PC-3 (cell line): ENCODE measurements around the gene EPHB3. TPM values are rescaled to one million over a fixed set of nuclear protein-coding genes. Genes with fewer than 3 reads are reported as not detected.
A peak's percentile ranks its signal among the peaks of the same experiment; 100 is the strongest.

Source experiments
- ATAC-seq: fragments of 200-7000 bp; cut with Tn5 transposase; 2 replicates; pipeline ENCODE4 v1.9.1; 2020; ENCODE audit warnings: mild to moderate bottlenecking, moderate library complexity
- BruUV-seq: library from RNA; stranded (reverse); fragments of 400-500 nt; replicated peaks from 2 replicates; lab custom pipeline; 2021; lab: Mats Ljungman, UMichigan
- CTCF ChIA-PET: fragments of 300-600 bp; sonication (Branson Sonifier 250); formaldehyde crosslinking; loops from one replicate; lab custom pipeline; 2022; ENCODE audit warnings: antibody characterized with exemption; lab: Charles Lee
- POLR2A ChIA-PET: fragments of 300-600 bp; sonication (Branson Sonifier 250); formaldehyde crosslinking; loops from one replicate; lab custom pipeline; 2022; ENCODE audit warnings: antibody characterized with exemption; ENCODE audit not compliant: unreplicated experiment; lab: Charles Lee
- DNase-seq: peaks from one replicate; pipeline ENCODE4 v3.0.0-alpha.2; 2015
- H2AFZ ChIP-seq: fragments of 300-600 bp; sonication (generic); 2 replicates; pipeline ENCODE4 v1.6.0; 2016; ENCODE audit warnings: antibody characterized with exemption, low read length
- H3F3A ChIP-seq: fragments of 300-600 bp; sonication (generic); one replicate; pipeline ENCODE4 v1.6.0; 2017; ENCODE audit warnings: antibody characterized with exemption, low read length, control low read depth, mild to moderate bottlenecking; ENCODE audit not compliant: unreplicated experiment
- H3K27ac ChIP-seq: fragments of 300-600 bp; sonication (generic); 2 replicates; pipeline ENCODE4 v1.5.1; 2016; ENCODE audit warnings: mild to moderate bottlenecking, low read length
- H3K27me3 ChIP-seq: fragments of 300-600 bp; sonication (generic); 2 replicates; pipeline ENCODE4 v1.6.1; 2016; ENCODE audit warnings: low read length, mixed read lengths
- H3K36me3 ChIP-seq: fragments of 300-600 bp; sonication (generic); 2 replicates; pipeline ENCODE4 v1.6.1; 2016; ENCODE audit warnings: low read depth, mixed run types, low read length, mixed read lengths
- H3K4me1 ChIP-seq: fragments of 300-600 bp; sonication (generic); 2 replicates; pipeline ENCODE4 v1.5.1; 2016; ENCODE audit warnings: low read length; ENCODE audit not compliant: insufficient read depth
- H3K4me2 ChIP-seq: fragments of 300-600 bp; sonication (generic); 2 replicates; pipeline ENCODE4 v1.6.0; 2016; ENCODE audit warnings: low read length
- H3K4me3 ChIP-seq: fragments of 300-600 bp; sonication (generic); 2 replicates; pipeline ENCODE4 v1.5.1; 2016; ENCODE audit warnings: mild to moderate bottlenecking, low read length, mixed read lengths
- H3K79me2 ChIP-seq: fragments of 300-600 bp; sonication (generic); 2 replicates; pipeline ENCODE4 v1.6.1; 2017; ENCODE audit warnings: low read length, mixed read lengths
- H3K9ac ChIP-seq: fragments of 300-600 bp; sonication (generic); 2 replicates; pipeline ENCODE4 v1.6.0; 2016; ENCODE audit warnings: mild to moderate bottlenecking, low read length
- H3K9me2 ChIP-seq: fragments of 300-600 bp; sonication (generic); replicated peaks from 2 replicates; pipeline ENCODE4 v1.6.1; 2016; ENCODE audit warnings: mixed run types, low read length, mixed read lengths
- H3K9me3 ChIP-seq: fragments of 300-600 bp; sonication (generic); 2 replicates; pipeline ENCODE4 v1.6.1; 2016; ENCODE audit warnings: low read length, mixed read lengths
- H4K20me1 ChIP-seq: fragments of 300-600 bp; sonication (generic); 2 replicates; pipeline ENCODE4 v1.6.1; 2016; ENCODE audit warnings: low read length, mixed read lengths
- CTCF ChIP-seq: fragments of 300-600 bp; sonication (generic); conservative IDR thresholded peaks from 2 replicates; pipeline ENCODE4 v1.5.1; 2017; ENCODE audit warnings: antibody characterized with exemption, low read depth, mild to moderate bottlenecking, low read length
- EZH2 ChIP-seq: fragments of 300-600 bp; sonication (generic); IDR thresholded peaks from one replicate; pipeline ENCODE4 v1.6.1; 2017; ENCODE audit warnings: antibody characterized with exemption, mild to moderate bottlenecking, low read length; ENCODE audit not compliant: unreplicated experiment
- EZH2phosphoT487 ChIP-seq: fragments of 300-600 bp; sonication (generic); IDR thresholded peaks from 2 replicates; pipeline ENCODE4 v1.6.1; 2018; ENCODE audit warnings: mild to moderate bottlenecking, antibody characterized with exemption, low read length, borderline replicate concordance
- intact Hi-C: fragments of 100-400 bp; cut with micrococcal nuclease; formaldehyde crosslinking; loops from 2 replicates; pipeline ENCODE4 v1.9.0; 2023
- total RNA-seq: library from RNA; depleted of rRNA; stranded (reverse); fragments of >200 nt; gene quantifications from 2 replicates; pipeline ENCODE4 v1.2.3, GENCODE V29; 2014

The EPHB3 gene
- total RNA-seq, 1 experiment from 2014 or later, result 18.2 TPM

GRCh38 chr3:184542577-184542976 is 19.0 kb upstream of the EPHB3 start:
- no peak overlapping the region for H2AFZ ChIP-seq
- no peaks in the 10 kb centered on the region for H4K20me1 ChIP-seq
- ChIA-PET POLR2A (no interaction called here), CTCF (interaction anchor here (1.4 kb wide), 1 partner anchor 171 kb away, joined by 11 read pairs; no protein-coding TSS in a partner anchor)
- no peak overlapping the region for H3K4me3 ChIP-seq
- no peak overlapping the region for H3K27ac ChIP-seq
- no peak for TF ChIP-seq EZH2phosphoT487
- TF ChIP-seq EZH2, result no peak
- no peak for TF ChIP-seq CTCF
- no peaks in the 10 kb centered on the region for H3K9me2 ChIP-seq
- intact Hi-C loops, result loop anchor here (5.0 kb wide), 1 partner anchor 650 kb away; no protein-coding TSS in a partner anchor
- no peak for ATAC-seq
- H3F3A ChIP-seq, result no peaks in the 10 kb centered on the region
- DNase-seq, result no peak
- no peak overlapping the region for H3K4me2 ChIP-seq
- no peak overlapping the region for H3K9ac ChIP-seq
- H3K27me3 ChIP-seq, result peaks cover 37% of the 10 kb centered on the region
- no peaks in the 10 kb centered on the region for H3K4me1 ChIP-seq
- H3K79me2 ChIP-seq, result no peaks in the 10 kb centered on the region
- H3K36me3 ChIP-seq, result no peaks in the 10 kb centered on the region
- no peaks in the 10 kb centered on the region for H3K9me3 ChIP-seq
- BruUV-seq, result no TSS peak

GRCh38 chr3:184543256-184543655 is 18.3 kb upstream of the EPHB3 start:
- ATAC-seq (no peak), DNase-seq (no peak)
- no peaks in the 10 kb centered on the region for H3K4me1 ChIP-seq
- H3K36me3 ChIP-seq, result no peaks in the 10 kb centered on the region
- no peak overlapping the region for H3K9ac ChIP-seq
- H3K79me2 ChIP-seq, result no peaks in the 10 kb centered on the region
- H3K9me2 ChIP-seq, result no peaks in the 10 kb centered on the region
- no peaks in the 10 kb centered on the region for H4K20me1 ChIP-seq
- H3F3A ChIP-seq, result no peaks in the 10 kb centered on the region
- CTCF ChIA-PET, result no interaction called here
- no peak overlapping the region for H3K4me3 ChIP-seq
- no peak overlapping the region for H3K4me2 ChIP-seq
- H3K27ac ChIP-seq, result no peak overlapping the region
- no peaks in the 10 kb centered on the region for H3K9me3 ChIP-seq
- no peak for TF ChIP-seq EZH2phosphoT487
- TF ChIP-seq EZH2, result no peak
- no peak for TF ChIP-seq CTCF
- intact Hi-C loops, result loop anchor here (5.0 kb wide), 1 partner anchor 651 kb away; no protein-coding TSS in a partner anchor
- no TSS peak for BruUV-seq
- peaks cover 31% of the 10 kb centered on the region for H3K27me3 ChIP-seq
- no peak overlapping the region for H2AFZ ChIP-seq
- POLR2A ChIA-PET, result no interaction called here

GRCh38 chr3:184543843-184544512 is 17.6 kb upstream of the EPHB3 start:
- no peaks in the 10 kb centered on the region for H4K20me1 ChIP-seq
- no peaks in the 10 kb centered on the region for H3K9me2 ChIP-seq
- no peaks in the 10 kb centered on the region for H3K36me3 ChIP-seq
- no peak overlapping the region for H2AFZ ChIP-seq
- ATAC-seq, result peak; percentile 85
- POLR2A ChIA-PET, result no interaction called here
- intact Hi-C loops, result loop anchor here (1.0 to 5.0 kb wide), 5 partner anchors 31 to 652 kb away; no protein-coding TSS in a partner anchor
- no peak overlapping the region for H3K4me3 ChIP-seq
- H3K9ac ChIP-seq, result no peak overlapping the region
- H3K27ac ChIP-seq, result no peak overlapping the region
- H3K27me3 ChIP-seq, result peaks cover 23% of the 10 kb centered on the region
- H3K9me3 ChIP-seq, result no peaks in the 10 kb centered on the region
- TF ChIP-seq CTCF (peak; percentile 89), EZH2phosphoT487 (no peak), EZH2 (no peak)
- H3K4me2 ChIP-seq, result peak overlapping the region; percentile 59
- BruUV-seq, result no TSS peak
- no peaks in the 10 kb centered on the region for H3K79me2 ChIP-seq
- CTCF ChIA-PET, result interaction anchor here (0.5 kb wide), 1 partner anchor 172 kb away, joined by 3 read pairs; no protein-coding TSS in a partner anchor
- H3F3A ChIP-seq, result no peaks in the 10 kb centered on the region
- peak; percentile 96 for DNase-seq
- no peaks in the 10 kb centered on the region for H3K4me1 ChIP-seq
